Gastrocnemius medialis (tissue), 4 donors: ENCODE data around the gene KRTAP10-4. TPM values are rescaled to one million over a fixed set of nuclear protein-coding genes. Genes with fewer than 3 reads are reported as not detected.

Source experiments
- ATAC-seq, 2 donors: fragments of 150-250 bp; one replicate each; pipeline ENCODE4 v1.9.1; 2016
- DNase-seq, 2 donors: peaks; one replicate each; pipeline ENCODE4 v3.0.0-alpha.2; 2019
- H3K27ac ChIP-seq, 4 donors: fragments of 200-600 bp; sonication (generic); 1 replicate in 1 of 4; 2 replicates in 3 of 4; pipeline ENCODE4 v1.5.1; 2016 to 2018; ENCODE audit warnings: mild to moderate bottlenecking in 2 of 4, moderate library complexity in 1 of 4
- H3K27me3 ChIP-seq, 3 donors: fragments of 200-600 bp; sonication (generic) in 2 of 3; 1 replicate in 1 of 3; 2 replicates in 2 of 3; pipeline versions ENCODE4 v1.5.1 to v1.6.0; 2016 to 2019; ENCODE audit warnings: mild to moderate bottlenecking in 1 of 3, moderate library complexity in 1 of 3
- H3K36me3 ChIP-seq, 2 donors: fragments of 200-600 bp; sonication (generic) in 1 of 2; one replicate each; pipeline ENCODE4 v1.5.1; 2017 to 2018
- H3K4me1 ChIP-seq, 2 donors: fragments of 200-600 bp; sonication (generic) in 1 of 2; one replicate each; pipeline ENCODE4 v1.5.1; 2016 to 2017; ENCODE audit warnings: mild to moderate bottlenecking in 2 of 2
- H3K4me3 ChIP-seq, 4 donors: fragments of 200-600 bp; sonication (generic) in 3 of 4; 1 replicate in 1 of 4; 2 replicates in 3 of 4; pipeline ENCODE4 v1.5.1; 2016 to 2019; ENCODE audit warnings: mild to moderate bottlenecking in 2 of 4
- H3K9me3 ChIP-seq, 3 donors: fragments of 200-600 bp; sonication (generic) in 2 of 3; 1 replicate in 1 of 3; 2 replicates in 2 of 3; pipeline ENCODE4 v1.5.1; 2016 to 2019
- CTCF ChIP-seq, 5 experiments: fragments of 450-650 bp in 3 of 5; fragments of 200-600 bp in 2 of 5; sonication (generic) in 2 of 5; IDR thresholded peaks in 4 of 5; conservative IDR thresholded peaks in 1 of 5; 1 replicate in 4 of 5; 2 replicates in 1 of 5; pipeline ENCODE4 v1.5.1; 2016 to 2019; ENCODE audit warnings: antibody characterized with exemption in 5 of 5, mild to moderate bottlenecking in 3 of 5, moderate library complexity in 3 of 5
- POLR2A ChIP-seq, 2 donors: fragments of 450-650 bp; IDR thresholded peaks; one replicate each; pipeline ENCODE4 v1.6.1; 2017; ENCODE audit warnings: antibody characterized with exemption in 2 of 2, mild to moderate bottlenecking in 2 of 2, moderate library complexity in 2 of 2
- in situ Hi-C, 4 donors: fragments of 200-750 bp; cut with MboI; loops; one replicate each; pipeline versions ENCODE4 v1.15.0 to v1.8.0; 2017; ENCODE audit warnings: low sequenced_read_pairs in 4 of 4
- intact Hi-C: fragments of 100-400 bp; cut with DNase I; formaldehyde crosslinking; loops from one replicate; pipeline ENCODE4 v1.15.1; 2023; ENCODE audit warnings: low total_unique reads
- total RNA-seq, 4 donors: library from RNA; depleted of rRNA; stranded (reverse); fragments of >200 nt; gene quantifications; one replicate each; pipeline versions ENCODE4 v1.1.0 to v1.2.3, GENCODE V29; 2016

KRTAP10-4 gene
- total RNA-seq, 4 donors from 2014 or later: not detected

GRCh38 chr21:44551340-44551961, 22.1 kb upstream of the KRTAP10-4 start, which contains the start of gene KRTAP10-2:
KRTAP10-2 (minus strand) TSS chr21:44551505; CDS start chr21:44551458, 47 bp downstream.
- ATAC-seq (no peak), DNase-seq (no peak)
- Histone ChIP-seq H3K4me3 (no peak within 1 kb of the TSS), H3K4me1 (no peaks in the 10 kb centered on the region), H3K27me3 (peaks cover 38 to 64% (median 45%) of the 10 kb centered on the region in 3 donors), H3K36me3 (no peaks in the 10 kb centered on the region), H3K9me3 (no peaks in the 10 kb centered on the region), H3K27ac (no peak within 1 kb of the TSS)
- in situ Hi-C loops (no loop called here), intact Hi-C loops (no loop called here)
- no peak for TF ChIP-seq POLR2A (IDR thresholded peaks at IDR 0.05)
- TF ChIP-seq CTCF (IDR thresholded peaks at IDR 0.05 in 4 of 5, conservative IDR thresholded peaks at IDR 0.05 in 1 of 5): no peak

- in situ Hi-C loops (no loop called here), intact Hi-C loops (no loop called here)
- Histone ChIP-seq H3K4me3 (no peak overlapping the region), H3K9me3 (no peaks in the 10 kb centered on the region), H3K36me3 (no peaks in the 10 kb centered on the region), H3K27me3 (peaks cover 44 to 70% (median 52%) of the 10 kb centered on the region in 3 donors), H3K27ac (no peak overlapping the region), H3K4me1 (no peaks in the 10 kb centered on the region)
- ATAC-seq (no peak), DNase-seq (no peak)
- TF ChIP-seq POLR2A (IDR thresholded peaks at IDR 0.05) (no peak), CTCF (IDR thresholded peaks at IDR 0.05 in 4 of 5, conservative IDR thresholded peaks at IDR 0.05 in 1 of 5) (no peak)
Measured at GRCh38 chr21:44552136-44552535, 21.4 kb upstream of the KRTAP10-4 start.

GRCh38 chr21:44552681-44553080, 20.8 kb upstream of the KRTAP10-4 start:
- no peaks in the 10 kb centered on the region for H3K36me3 ChIP-seq
- in situ Hi-C loops: no loop called here
- ATAC-seq (no peak), DNase-seq (no peak)
- H3K27ac ChIP-seq: no peak overlapping the region
- H3K9me3 ChIP-seq: no peaks in the 10 kb centered on the region
- TF ChIP-seq POLR2A (IDR thresholded peaks at IDR 0.05) (no peak), CTCF (IDR thresholded peaks at IDR 0.05 in 4 of 5, conservative IDR thresholded peaks at IDR 0.05 in 1 of 5) (no peak)
- intact Hi-C loops: no loop called here
- no peak overlapping the region for H3K4me3 ChIP-seq
- H3K4me1 ChIP-seq: no peaks in the 10 kb centered on the region
- peaks cover 49 to 71% (median 58%) of the 10 kb centered on the region in 3 donors for H3K27me3 ChIP-seq

- H3K27ac ChIP-seq: no peak overlapping the region
- intact Hi-C loops: no loop called here
- H3K36me3 ChIP-seq: no peaks in the 10 kb centered on the region
- in situ Hi-C loops: no loop called here
- no peak for TF ChIP-seq POLR2A (IDR thresholded peaks at IDR 0.05)
- TF ChIP-seq CTCF (IDR thresholded peaks at IDR 0.05 in 4 of 5, conservative IDR thresholded peaks at IDR 0.05 in 1 of 5): no peak
- no peaks in the 10 kb centered on the region for H3K9me3 ChIP-seq
- no peak overlapping the region for H3K4me3 ChIP-seq
- peaks cover 49 to 57% (median 51%) of the 10 kb centered on the region in 3 donors for H3K27me3 ChIP-seq
- no peak for DNase-seq
- H3K4me1 ChIP-seq: no peaks in the 10 kb centered on the region
- no peak for ATAC-seq
Measured at GRCh38 chr21:44555200-44555875, 18.2 kb upstream of the KRTAP10-4 start.
